ENCODE measurements around the gene TNNI3.
A peak's percentile ranks its signal among the peaks of the same experiment; 100 is the strongest.
"Not testable (repeated sequence)": the region's sequence is repeated elsewhere in the genome, so short reads cannot be mapped to it uniquely, and the experiment has no call there.

Gene TNNI3

DNA sequence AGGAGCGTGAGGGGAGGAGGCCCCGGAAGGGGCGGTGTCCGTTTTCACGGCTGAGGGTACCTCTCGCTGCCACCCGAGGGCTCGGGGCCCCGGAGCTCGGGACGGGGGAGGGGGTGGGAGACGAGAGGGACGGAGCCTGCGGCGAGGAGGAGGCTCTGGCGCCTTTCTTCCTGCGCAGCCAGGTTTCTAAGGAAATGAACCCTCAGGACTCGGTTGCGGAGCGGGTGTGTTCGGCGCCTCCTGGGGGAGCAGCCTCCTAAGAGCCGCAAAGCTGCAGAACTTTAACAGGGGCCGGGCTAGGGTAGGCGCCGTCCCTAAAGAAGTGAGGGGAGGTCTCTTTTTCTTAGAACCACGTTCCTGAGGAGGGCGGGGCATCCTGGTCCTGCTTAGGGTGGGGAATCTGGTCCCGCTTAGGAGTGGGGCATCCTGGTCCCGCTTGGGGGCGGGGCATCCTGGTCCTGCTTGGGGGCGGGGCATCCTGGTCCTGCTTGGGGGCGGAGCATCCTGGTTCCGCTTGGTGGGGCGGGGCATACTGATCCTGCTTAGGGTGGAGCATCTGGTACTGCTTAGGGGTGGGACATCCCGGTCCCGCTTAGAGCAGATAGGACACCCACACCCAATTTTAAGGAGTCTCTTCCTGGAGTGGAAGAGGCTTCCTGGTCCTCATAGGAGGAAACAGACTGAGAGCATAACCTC lies 16.3 kb upstream of the TNNI3 start:
- peak; percentile 89 for DNase-seq (ENCODE audit: low spot score)
- CTCF ChIA-PET = interaction anchor here (1.0 kb wide), 1 partner anchor 13 kb away, joined by 3 read pairs; no protein-coding TSS in a partner anchor
- POLR2A ChIA-PET (ENCODE audit: low non-redundant PET) = no interaction called here

DNA sequence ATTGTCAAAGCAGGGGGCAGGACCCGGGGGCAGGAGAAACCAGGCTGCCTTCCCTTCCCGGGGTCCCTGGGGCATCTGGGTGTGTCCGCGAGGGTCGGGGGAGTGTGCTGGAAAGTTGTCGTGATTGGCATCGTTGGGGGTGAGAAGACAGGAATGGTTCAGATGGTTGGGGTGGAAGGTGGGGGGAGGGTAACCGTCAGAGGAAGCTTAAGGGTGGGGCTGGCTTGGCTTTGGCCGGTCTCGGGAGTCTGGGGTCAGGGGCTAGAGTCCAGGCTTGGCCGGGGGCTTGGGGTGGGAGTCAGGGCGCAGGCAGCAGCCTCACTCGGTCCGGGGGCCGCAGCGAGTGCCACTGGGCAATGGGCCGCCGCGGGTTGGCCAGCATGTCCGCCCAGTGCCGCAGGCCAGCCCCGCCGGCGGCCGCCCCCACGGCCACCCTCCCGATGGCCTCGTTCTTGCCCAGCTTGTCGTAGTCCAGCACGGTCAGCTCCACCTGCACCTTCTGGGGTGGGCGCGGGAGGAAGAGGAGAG lies 15.7 kb upstream of the TNNI3 start:
- no peak for DNase-seq (ENCODE audit: low spot score)
- TF ChIP-seq, protein P1, sequence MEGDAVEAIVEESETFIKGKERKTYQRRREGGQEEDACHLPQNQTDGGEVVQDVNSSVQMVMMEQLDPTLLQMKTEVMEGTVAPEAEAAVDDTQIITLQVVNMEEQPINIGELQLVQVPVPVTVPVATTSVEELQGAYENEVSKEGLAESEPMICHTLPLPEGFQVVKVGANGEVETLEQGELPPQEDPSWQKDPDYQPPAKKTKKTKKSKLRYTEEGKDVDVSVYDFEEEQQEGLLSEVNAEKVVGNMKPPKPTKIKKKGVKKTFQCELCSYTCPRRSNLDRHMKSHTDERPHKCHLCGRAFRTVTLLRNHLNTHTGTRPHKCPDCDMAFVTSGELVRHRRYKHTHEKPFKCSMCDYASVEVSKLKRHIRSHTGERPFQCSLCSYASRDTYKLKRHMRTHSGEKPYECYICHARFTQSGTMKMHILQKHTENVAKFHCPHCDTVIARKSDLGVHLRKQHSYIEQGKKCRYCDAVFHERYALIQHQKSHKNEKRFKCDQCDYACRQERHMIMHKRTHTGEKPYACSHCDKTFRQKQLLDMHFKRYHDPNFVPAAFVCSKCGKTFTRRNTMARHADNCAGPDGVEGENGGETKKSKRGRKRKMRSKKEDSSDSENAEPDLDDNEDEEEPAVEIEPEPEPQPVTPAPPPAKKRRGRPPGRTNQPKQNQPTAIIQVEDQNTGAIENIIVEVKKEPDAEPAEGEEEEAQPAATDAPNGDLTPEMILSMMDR (conservative IDR thresholded peaks at IDR 0.05; ENCODE audit: low read depth) = no peak
- peak overlapping the region; percentile 98 for H3K27ac ChIP-seq
- CTCF ChIA-PET = interaction anchor here (0.5 to 1.0 kb wide), 2 partner anchors 12 to 30 kb away, joined by 3 read pairs; no protein-coding TSS in a partner anchor
- POLR2A ChIA-PET (ENCODE audit: low non-redundant PET) = no interaction called here

More for the DNA sequence above, 16.3 kb upstream of the TNNI3 start:
- TF ChIP-seq, protein P1 (conservative IDR thresholded peaks at IDR 0.05; ENCODE audit: low read depth) = no peak; the same call in 1 of the 2 replicates
- peak overlapping the region; percentile 98 for H3K27ac ChIP-seq

DNA sequence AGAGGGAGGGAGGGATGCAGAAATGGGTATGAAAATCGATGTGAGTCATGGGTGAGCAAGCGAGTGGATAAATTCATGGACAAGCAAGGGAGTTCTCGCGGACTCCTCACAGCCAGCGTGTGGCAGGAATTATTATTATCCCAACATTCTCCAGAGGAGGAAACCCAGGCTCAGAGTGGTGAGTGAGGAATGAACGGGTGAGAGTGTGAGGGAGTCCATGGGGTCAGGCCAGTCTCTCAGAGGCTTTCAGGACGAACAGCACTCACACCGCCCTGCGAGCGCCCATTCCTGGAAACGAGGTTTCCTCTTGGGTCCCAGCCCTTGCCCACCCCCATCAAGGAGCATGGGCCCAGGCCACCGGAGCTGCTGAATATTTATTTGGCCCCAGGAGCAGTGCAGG lies 15.2 kb upstream of the TNNI3 start:
- DNase-seq (ENCODE audit: low spot score) = peak; percentile 44
- H3K27ac ChIP-seq = peak overlapping the region; percentile 98
- ChIA-PET POLR2A (ENCODE audit: low non-redundant PET) (no interaction called here), CTCF (no interaction called here)
- TF ChIP-seq, protein P1 (conservative IDR thresholded peaks at IDR 0.05; ENCODE audit: low read depth) = no peak

DNA sequence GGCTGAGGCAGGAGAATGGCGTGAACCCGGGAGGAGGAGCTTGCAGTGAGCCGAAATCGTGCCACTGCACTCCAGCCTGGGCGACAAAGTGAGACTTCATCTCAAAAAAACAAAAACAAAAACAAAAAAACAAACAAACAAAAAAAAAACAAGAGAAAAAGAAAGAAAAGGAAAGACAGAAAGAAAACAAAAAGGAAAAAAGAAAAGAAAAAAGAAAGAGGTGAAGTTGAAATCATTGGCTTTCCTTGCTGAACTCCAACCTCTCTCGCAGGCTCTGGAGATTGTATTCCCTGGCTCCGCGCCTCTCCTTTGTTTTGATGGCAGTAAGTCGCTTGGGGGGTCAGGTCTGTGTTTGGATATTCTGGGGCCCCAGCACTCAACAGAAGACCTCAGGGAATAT lies 14.8 kb upstream of the TNNI3 start:
- DNase-seq (ENCODE audit: low spot score); POLR2A ChIA-PET (ENCODE audit: low non-redundant PET); CTCF ChIA-PET: not testable (repeated sequence)
- H3K27ac ChIP-seq = peak overlapping the region; percentile 98

DNA sequence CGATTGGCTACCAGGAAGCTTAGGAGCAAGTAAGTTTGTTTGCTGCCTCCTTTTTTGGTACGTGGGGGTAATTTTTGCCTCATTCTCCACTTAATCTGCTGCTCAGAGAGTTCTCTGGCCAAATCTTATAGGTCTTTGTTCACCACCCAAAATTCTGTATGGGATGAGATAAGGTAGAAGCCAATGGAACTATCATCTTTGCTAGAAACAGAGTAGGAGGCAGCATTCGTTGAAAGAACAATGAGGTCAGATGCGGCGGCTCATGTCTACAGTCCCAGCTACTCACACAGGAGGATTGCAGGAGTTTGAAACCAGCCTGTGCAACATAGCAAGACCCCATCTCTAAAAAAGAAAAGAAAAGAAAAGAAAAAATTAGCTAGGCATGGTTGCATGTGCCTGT lies 13.9 kb upstream of the TNNI3 start:
- POLR2A ChIA-PET (ENCODE audit: low non-redundant PET) = no interaction called here
- CTCF ChIA-PET = no interaction called here
- DNase-seq (ENCODE audit: low spot score) = no peak
- TF ChIP-seq, protein P1 (conservative IDR thresholded peaks at IDR 0.05; ENCODE audit: low read depth) = no peak
- H3K27ac ChIP-seq = peak overlapping the region; percentile 98

DNA sequence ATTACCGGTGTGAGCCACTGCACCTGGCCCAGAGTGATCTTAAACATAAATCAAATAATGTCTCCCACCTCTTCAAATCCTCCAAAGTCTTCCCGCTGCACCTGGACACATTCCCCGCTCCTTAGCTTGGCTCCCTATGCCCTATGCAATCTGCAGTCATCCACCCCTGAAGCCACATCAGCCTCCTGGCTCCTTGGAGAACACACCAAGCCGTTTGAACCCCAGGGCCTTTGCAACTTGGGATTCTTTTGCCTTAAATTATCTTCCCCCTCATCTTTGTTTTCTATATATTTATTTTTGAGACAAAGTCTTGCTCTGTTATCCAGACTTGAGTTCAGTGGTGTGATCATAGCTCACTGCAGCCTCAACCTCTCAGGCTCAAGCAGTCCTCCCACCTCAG lies 11.6 kb upstream of the TNNI3 start:
- CTCF ChIA-PET = no interaction called here
- TF ChIP-seq, protein P1 (conservative IDR thresholded peaks at IDR 0.05; ENCODE audit: low read depth) = no peak
- no peak overlapping the region for H3K27ac ChIP-seq
- POLR2A ChIA-PET (ENCODE audit: low non-redundant PET) = no interaction called here
- DNase-seq (ENCODE audit: low spot score) = no peak

All from RWPE1 (cell line).